ENCODE data around the gene CYP26A1. TPM values are rescaled to one million over a fixed set of nuclear protein-coding genes. Genes with fewer than 3 reads are reported as not detected.

Gene CYP26A1
- total and polyA plus RNA-seq, 2 experiments from 2014 or later, result 1.2 to 1.8 TPM

- peaks cover 100% of the 10 kb centered on the region for H3K27me3 Mint-ChIP-seq (ENCODE audit: insufficient read depth, low read depth, poor library complexity)
Measured at GRCh38 chr10:93071674-93072224, 1.9 kb upstream of the CYP26A1 start.

More at GRCh38 chr10:93071674-93072224, 1.9 kb upstream of the CYP26A1 start:
- peak; percentile 3 for ATAC-seq
- TF ChIP-seq POLR2AphosphoS5 (IDR thresholded peaks at IDR 0.05; ENCODE audit: low read depth) (no peak), NANOG (IDR thresholded peaks at IDR 0.05; ENCODE audit: borderline replicate concordance) (no peak), STAT1 (IDR thresholded peaks at IDR 0.05; ENCODE audit: unreplicated experiment) (no peak), JUNB (IDR thresholded peaks at IDR 0.05; ENCODE audit: unreplicated experiment) (no peak), EZH2phosphoT487 (IDR thresholded peaks at IDR 0.05; ENCODE audit: unreplicated experiment) (peak; percentile 67), ETS1 (IDR thresholded peaks at IDR 0.05) (no peak), ZNF462 (CRISPR knock-in tag; IDR thresholded peaks at IDR 0.05) (no peak), ZNF331 (CRISPR knock-in tag; IDR thresholded peaks at IDR 0.05; ENCODE audit: low read depth) (no peak), EZH2 (IDR thresholded peaks at IDR 0.05; ENCODE audit: low read depth, unreplicated experiment) (no peak), ZNF114 (CRISPR knock-in tag; IDR thresholded peaks at IDR 0.05) (no peak), CREB1 (CRISPR knock-in tag; IDR thresholded peaks at IDR 0.05; ENCODE audit: low read depth) (no peak), CTCF (conservative IDR thresholded peaks at IDR 0.05; ENCODE audit: low read depth in 2 of 2) (peak; percentile 16 to 38; a peak in 1 of 4 replicates), REST (IDR thresholded peaks at IDR 0.05; ENCODE audit: unreplicated experiment) (peak; percentile 42)
- Histone ChIP-seq H3F3A (replicated peaks; ENCODE audit: low read depth) (peaks cover 19% of the 10 kb centered on the region; the same call in 1 of the 2 replicates), H3K36me3 (ENCODE audit: insufficient read depth) (no peaks in the 10 kb centered on the region), H3K4me1 (ENCODE audit: insufficient read depth) (peaks cover 54% of the 10 kb centered on the region), H3K27ac (ENCODE audit: low read depth) (no peak overlapping the region), H3K4me2 (peak overlapping the region; percentile 88), H2AFZ (peak overlapping the region; percentile 66; the same call in 1 of the 2 replicates), H3K27me3 (ENCODE audit: insufficient read depth) (peaks cover 100% of the 10 kb centered on the region), H3K79me2 (replicated peaks; ENCODE audit: insufficient read depth) (no peaks in the 10 kb centered on the region), H3K4me3 (peak overlapping the region; percentile 70), H4K20me1 (replicated peaks; ENCODE audit: insufficient read depth) (peaks cover 14% of the 10 kb centered on the region), H3K9me2 (ENCODE audit: insufficient read depth) (no peaks in the 10 kb centered on the region)
- H3K4me1 Mint-ChIP-seq, result peaks cover 53% of the 10 kb centered on the region
- H3K9me3 Mint-ChIP-seq, result peaks cover 4% of the 10 kb centered on the region; the same call in 2 of the 3 replicates
- H3K4me3 Mint-ChIP-seq, result peak overlapping the region; percentile 66
- no peak overlapping the region for H3K27ac Mint-ChIP-seq
- H3K36me3 Mint-ChIP-seq (ENCODE audit: low read depth), result no peaks in the 10 kb centered on the region; the same call in 2 of the 3 replicates
- DNase-seq (ENCODE audit: low spot score), result peak; percentile 86

Measured in GM23338 (cell line).